Brain pericyte (primary cell): ENCODE results near the gene ITGA7.
A peak's percentile ranks its signal among the peaks of the same experiment; 100 is the strongest.

Experiments used
- DNase-seq: peaks from one replicate; pipeline ENCODE4 v3.0.0-alpha.2; 2012; ENCODE audit warnings: low read depth, low spot score

The ITGA7 gene

DNA sequence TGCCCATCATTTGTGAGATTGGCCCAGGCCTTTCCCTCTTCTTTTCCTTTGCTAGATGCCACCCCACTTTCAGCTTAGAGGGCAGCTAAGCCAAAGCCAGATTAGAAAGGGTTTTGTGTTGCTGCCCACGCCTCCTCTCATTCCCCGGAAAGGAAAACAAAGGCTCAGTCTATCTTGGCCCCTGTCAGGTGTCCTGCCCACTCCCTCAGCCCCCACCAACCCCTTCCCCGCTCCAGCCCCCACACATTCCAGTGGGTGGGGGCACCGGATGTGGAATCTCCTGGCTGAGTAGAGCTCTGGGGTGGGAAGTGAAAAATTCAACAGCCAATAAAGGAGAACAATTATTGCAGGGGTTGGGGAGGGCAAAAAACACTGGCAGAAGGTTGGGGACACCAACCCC is 10.3 kb upstream of the ITGA7 start:
- DNase-seq, result no peak

DNA sequence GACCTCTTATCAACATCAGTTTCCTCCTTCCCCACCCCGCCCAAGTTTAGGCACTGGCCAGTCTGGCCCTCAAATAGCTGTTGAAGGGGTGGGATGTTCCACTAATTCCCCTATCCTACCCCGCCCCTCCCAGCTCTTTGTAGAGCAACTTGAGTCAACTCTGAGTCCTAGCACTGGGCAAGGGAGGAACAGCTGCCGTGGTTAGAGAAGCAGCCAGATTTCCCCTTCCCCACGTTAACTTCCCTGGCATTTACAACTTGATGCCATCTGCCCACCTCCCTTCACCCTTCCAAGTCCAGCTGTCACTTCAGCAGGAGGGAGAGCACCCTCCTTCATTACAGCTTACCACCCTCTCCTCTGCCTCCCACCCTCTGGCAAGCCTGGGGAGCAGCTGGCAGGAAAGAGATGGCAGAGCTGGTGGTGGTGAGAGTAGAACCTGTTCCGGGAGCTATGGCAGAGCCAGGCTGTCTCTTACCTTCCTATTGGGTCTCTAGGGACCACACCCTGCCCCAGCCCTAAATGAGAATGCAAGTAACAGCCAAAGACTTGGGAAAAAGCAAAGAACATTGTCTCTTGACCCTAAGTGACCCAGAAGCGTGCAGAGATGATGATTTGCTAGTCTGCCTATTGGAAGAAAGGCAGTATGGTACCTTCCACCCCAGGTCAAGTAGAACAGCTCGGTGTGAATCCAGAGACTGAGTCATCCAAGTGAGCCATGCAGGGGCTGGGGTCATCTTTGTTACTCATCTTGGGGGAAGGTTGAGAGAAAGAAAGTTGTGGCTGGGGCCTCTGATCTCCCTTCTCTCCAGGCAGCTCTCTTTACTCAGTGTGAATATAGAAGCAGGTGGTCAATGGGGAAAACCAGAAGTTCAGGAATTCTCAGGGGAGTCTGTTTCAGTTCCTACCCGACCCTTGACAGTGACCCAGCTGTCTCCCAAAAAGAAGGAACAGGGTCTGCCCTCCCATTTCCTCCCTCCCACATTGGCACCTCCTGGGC is 9.6 kb upstream of the ITGA7 start:
- DNase-seq, result no peak

GRCh38 chr12:55716582-55716957 is 8.9 kb upstream of the ITGA7 start:
- no peak for DNase-seq

DNA sequence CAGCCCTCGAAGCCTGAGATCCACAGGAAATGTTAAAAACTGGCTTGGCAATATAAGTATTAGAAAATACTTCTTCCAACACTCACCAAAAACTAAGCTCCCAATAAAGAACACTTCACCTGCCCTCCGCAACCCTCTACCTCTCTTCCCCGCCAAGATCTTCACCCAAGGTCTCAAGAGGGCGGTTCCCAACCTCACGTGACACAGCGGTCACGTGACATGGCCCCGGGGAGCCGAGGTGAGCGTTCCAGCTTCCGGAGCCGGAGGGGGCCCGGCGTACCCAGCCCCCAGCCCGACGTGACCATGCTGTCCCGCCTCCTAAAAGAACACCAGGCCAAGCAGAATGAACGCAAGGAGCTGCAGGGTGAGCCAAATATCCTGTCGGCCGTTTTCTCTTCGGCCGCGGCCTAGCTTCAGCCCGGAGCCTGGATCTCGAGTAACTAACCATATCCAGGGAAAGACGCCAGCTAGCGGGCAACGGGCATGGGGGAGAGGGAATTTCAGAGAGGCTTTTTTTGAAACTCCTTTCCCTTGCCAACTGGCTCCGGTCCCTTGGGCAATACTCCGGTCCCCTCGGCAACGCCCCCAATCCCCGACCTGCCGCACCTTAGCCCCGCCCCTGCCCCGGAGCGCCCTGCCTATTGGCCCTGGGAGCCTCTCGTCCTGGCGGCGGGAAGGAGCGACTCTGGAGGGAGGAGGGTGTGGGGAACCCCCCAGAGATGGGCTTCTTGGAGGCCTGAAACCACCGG is 8.3 kb upstream of the ITGA7 start, which contains the start of gene BLOC1S1:
TSS of gene BLOC1S1 (plus strand) at position 214 of the 749 bp plus-strand sequence. CDS start at position 220, 6 bp downstream.
- peak; percentile 73 for DNase-seq

GRCh38 chr12:55715169-55715764 is 7.6 kb upstream of the ITGA7 start:
- DNase-seq, result no peak

DNA sequence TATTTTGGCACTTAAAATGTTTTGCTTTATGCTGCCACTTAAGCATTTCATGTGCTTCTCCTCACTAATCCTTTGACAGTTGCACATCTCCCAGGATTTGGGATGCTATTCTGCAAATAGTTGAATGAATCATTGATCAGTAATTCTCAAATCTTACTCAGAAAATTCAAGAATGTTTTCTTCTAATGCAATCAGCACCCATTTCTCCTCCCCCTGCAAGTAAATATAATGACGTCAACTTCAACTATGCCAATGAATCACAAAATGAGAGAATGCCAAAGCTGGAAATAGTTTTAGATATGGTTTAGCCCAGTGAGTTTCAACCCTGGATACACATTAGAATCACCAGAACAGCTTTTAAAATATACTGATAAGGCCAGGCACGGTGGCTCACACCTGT is 6.0 kb upstream of the ITGA7 start:
- no peak for DNase-seq

DNA sequence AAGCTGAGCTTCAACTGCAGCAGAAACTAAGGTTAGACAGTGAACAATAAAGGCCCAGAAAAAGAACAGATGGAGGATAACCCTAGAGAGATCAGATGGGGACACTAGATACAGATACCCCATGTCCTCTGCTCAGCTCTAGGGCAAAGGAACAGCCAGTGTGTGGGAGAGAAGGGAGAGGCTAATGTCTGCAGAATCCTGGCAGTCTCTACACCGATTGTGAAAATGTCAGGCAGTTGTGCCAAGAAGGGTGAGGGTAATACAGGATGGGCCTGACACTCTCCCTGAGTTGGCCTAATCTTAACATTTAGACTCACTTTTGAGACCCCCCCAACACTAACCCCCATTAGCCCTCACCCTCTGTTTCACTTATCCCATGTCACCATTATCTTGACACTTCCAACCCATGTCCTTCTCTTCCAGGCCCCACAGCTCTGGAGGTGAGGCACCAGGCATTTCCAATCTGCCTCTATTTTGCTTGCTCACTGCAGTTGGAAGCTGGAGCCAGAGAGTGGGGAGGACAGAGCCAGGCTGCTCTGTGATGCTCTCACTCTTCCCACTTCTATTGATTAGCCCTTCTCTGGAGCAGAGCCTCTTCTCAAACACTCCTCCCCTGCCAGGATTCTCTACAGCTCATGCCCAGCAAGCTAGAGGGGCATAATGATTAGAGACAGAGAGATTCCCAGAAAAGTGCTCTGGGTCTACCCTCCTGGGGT is 5.2 kb upstream of the ITGA7 start:
- DNase-seq, result no peak

- no peak for DNase-seq
These were observed 4.3 kb upstream of the ITGA7 start for GRCh38 chr12:55711786-55712553.

DNA sequence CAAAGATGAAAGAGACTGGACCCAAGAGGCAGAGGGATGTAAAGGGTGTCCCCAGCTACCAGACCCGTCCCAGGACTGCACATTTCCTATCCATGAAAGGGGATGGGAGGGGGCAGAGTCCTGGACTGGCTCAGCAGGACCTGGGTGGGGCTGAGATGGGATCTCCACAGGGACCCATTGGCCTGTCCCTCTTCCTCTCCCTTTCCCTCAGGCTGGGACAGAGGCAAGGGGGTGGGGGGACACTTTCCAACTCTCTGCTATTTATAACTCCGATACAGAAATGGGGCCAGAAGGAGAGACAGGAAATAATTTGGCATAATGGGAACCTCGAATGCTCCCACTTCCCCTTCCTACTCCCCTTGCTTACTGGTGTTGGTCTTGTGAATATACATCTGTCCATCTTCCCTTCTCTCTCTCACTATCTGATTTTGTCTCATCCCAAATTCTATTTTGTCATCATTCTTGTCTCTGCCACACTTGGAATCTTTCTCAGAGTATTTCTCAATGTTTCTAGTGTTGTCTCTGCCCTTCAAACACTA is 1.1 kb upstream of the ITGA7 start:
- no peak for DNase-seq

- DNase-seq, result no peak
These were observed 459 bp downstream of the ITGA7 start for GRCh38 chr12:55707219-55707671.

DNA sequence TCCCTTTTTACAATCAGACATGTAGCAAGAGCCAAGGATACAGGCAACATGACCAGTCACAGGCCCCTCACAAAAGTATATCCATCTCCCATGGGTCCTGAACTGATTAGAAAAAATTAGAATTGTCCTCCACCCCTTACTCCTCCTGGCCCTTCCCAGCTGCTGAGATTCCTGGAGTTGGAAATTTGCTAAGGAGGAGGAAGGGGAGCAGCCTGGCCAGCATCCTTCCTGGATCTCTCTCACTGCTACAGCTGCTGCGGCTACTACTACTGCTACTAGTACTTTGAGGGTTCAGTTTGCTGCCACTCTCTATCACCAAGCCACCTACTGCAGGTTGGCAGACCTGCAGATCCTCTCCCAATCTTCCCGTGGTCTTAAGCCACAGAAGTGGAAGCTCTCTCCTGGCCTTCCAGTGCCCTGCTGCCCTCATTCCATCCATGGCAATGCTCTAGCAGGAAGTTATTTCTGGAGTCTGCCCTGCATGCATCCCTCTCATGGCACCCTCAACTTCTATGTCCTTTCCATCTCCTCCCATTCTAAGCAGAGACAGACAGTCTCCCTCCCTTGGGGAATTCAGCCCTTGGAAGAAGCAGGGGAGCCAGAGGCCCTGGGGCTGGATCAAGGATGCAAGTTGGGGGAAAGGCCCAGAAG is 1.0 kb downstream of the ITGA7 start:
- no peak for DNase-seq

- no peak for DNase-seq
These were observed 1.8 kb downstream of the ITGA7 start for GRCh38 chr12:55705782-55706402.

GRCh38 chr12:55704824-55705718 is 2.6 kb downstream of the ITGA7 start:
- DNase-seq, result no peak

DNA sequence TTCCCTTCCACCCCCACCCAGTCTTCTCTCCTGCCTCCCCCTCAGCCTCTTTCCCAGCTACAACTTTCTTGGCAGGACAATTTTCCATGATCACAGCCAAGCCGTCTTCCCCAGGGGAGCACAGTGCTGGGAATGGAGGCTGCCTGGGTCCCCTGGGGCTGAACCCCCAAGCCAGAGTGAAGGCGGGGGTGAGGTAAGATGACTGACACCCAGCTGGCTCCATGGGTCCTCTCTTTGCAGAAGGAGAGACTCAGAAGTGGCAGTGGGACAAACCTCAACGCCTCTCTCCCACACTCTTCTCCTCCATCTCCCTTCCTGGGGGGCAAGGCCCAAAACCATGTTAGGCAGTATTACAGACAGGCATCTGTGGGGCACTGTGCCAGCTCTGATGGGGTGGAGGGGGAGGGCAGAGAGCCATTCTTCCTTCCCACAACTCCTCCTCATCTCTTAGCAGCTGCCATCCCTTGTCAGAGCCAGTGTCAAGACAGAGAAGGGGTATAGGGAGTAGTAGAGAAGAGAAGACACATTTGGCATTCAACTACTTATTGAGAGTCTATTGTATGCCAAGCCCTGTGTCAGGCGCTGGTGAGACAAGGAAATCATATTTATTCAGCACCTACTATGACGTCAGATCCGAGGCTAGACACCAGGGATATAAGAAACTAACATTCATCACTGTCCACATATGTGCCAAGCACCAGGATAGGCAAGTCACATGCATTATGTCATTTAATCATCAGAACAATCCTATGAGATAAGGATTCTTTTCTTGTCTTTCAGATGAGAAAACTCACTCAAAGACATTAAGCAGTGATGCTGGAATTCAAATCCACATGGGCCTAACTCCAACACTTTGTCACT is 3.6 kb downstream of the ITGA7 start:
- DNase-seq, result no peak

DNA sequence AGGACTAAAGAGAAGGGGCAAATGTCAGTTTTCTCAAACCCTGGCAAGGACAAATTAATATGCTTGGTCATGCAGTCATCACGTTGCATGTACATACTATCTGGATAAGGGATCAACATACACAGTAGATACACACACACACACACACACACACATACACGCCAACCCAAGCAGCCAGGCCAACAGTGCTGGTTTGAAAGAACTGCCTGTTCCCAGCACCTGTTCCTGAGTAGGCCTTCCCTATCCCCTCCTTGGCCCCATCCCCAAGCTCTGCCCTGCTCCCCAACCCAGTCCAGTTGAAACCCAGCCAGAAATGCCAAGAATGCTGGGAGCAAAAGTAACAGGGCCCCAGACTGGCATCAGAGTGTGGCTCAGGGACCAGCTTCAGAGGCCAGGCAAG is 4.4 kb downstream of the ITGA7 start:
- DNase-seq, result no peak

- no peak for DNase-seq
These were observed 4.8 kb downstream of the ITGA7 start for GRCh38 chr12:55702861-55703260.

GRCh38 chr12:55700255-55701018 is 7.3 kb downstream of the ITGA7 start:
- DNase-seq, result no peak
